Measurements from ENCODE around the gene RABL3. TPM values are rescaled to one million over a fixed set of nuclear protein-coding genes. Genes with fewer than 3 reads are reported as not detected.

Gene RABL3
- total RNA-seq, 4 donors from 2014 or later, result 8.2 to 23.7 (median 19.9) TPM

DNA sequence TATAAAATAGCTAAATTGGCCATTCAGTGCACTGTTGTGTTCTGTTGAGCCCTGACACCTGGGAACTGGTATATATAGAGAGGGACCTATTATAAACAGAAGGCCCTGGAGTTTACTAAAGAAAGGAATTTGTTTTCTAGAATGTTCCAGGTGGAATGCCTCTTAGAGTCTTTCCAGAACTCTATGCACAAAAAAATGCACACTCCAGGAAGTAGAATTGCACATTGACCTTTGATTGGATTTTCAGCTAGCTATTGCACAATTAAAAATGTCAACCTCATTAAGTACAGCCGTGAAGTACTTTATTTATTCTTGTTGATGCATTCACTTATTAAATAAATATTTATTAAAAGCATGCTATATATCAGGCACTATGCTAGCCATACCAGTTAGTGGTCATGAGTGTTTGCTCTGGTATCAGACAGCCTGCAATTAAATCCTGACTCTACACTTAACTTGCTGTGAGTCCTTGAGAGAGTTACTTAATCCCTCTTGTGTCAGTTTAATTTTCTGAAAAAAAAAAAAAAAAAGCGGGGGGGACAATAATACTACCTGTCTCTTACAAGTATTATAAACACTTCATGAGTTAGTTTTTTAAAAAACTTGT lies 105.4 kb downstream of the RABL3 start:
- intact Hi-C loops (cut with DNase I; ENCODE audit: low total_unique reads), result no loop called here
- TF ChIP-seq, protein P1, sequence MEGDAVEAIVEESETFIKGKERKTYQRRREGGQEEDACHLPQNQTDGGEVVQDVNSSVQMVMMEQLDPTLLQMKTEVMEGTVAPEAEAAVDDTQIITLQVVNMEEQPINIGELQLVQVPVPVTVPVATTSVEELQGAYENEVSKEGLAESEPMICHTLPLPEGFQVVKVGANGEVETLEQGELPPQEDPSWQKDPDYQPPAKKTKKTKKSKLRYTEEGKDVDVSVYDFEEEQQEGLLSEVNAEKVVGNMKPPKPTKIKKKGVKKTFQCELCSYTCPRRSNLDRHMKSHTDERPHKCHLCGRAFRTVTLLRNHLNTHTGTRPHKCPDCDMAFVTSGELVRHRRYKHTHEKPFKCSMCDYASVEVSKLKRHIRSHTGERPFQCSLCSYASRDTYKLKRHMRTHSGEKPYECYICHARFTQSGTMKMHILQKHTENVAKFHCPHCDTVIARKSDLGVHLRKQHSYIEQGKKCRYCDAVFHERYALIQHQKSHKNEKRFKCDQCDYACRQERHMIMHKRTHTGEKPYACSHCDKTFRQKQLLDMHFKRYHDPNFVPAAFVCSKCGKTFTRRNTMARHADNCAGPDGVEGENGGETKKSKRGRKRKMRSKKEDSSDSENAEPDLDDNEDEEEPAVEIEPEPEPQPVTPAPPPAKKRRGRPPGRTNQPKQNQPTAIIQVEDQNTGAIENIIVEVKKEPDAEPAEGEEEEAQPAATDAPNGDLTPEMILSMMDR (IDR thresholded peaks at IDR 0.05), result no peak
- no peak for TF ChIP-seq EP300 (IDR thresholded peaks at IDR 0.05; ENCODE audit: low read depth)
- no peak for TF ChIP-seq POLR2A (IDR thresholded peaks at IDR 0.05)
- no peak for TF ChIP-seq POLR2AphosphoS5 (IDR thresholded peaks at IDR 0.05)
- no peak overlapping the region for H3K27ac ChIP-seq
- in situ Hi-C loops (cut with MboI; ENCODE audit: low pct_ligation_motif_present in 1 of 4, low pct_unique_long_range_greater_than_20kb in 1 of 4, low sequenced_read_pairs in 3 of 4), result no loop called here
- no peak for DNase-seq
- peaks cover 0 to 12% (median 4%) of the 10 kb centered on the region in 4 donors for H3K4me1 ChIP-seq
- no peak overlapping the region for H3K4me3 ChIP-seq
- WGBS, 2 donors (ENCODE audit: low coverage in 1 of 2), result 31 to 43% methylated on average over 2 of the region's 2 CpGs
- H3K9me3 ChIP-seq, result no peaks in the 10 kb centered on the region
- no peaks in the 10 kb centered on the region for H3K36me3 ChIP-seq
- H3K27me3 ChIP-seq, result no peaks in the 10 kb centered on the region

Small RNAs within 50 kb of the gene (small RNA-seq; reads per million reads assigned to genes)
- gene MTCO1P29 (0 reads per million in 4 donors), gene MTCO2P29 (0 reads per million in 4 donors)

Other genes starting within 250 kb of the RABL3 start
- gene NDUFB4, start 146.2 kb downstream of the RABL3 start, total RNA-seq, result 100 to 1,000 TPM in 1 of 4 donors, 10 to 100 TPM in 2, 1 to 10 TPM in 1; 9.6 to 129 (median 63.7) TPM
- gene HGD, start 60.3 kb downstream of the RABL3 start, total RNA-seq, result 10 to 100 TPM; 20.9 to 87.7 (median 73.2) TPM
- gene GTF2E1, start 228 bp upstream of the RABL3 start, total RNA-seq, result 10 to 100 TPM in 3 of 4 donors, 1 to 10 TPM in 1; 9.0 to 32.4 (median 14.5) TPM
- 1 to 10 TPM in 3 of 4 donors, under 1 TPM in 1; 0.40 to 9.4 (median 1.3) TPM for gene STXBP5L, start 165.7 kb upstream of the RABL3 start, total RNA-seq